HG02885 (cell line): ENCODE measurements around the gene PSORS1C1.
"Not testable (repeated sequence)": the region's sequence is repeated elsewhere in the genome, so short reads cannot be mapped to it uniquely, and the experiment has no call there.

Experiments
- ATAC-seq: cut with Tn5 transposase; IDR thresholded peaks from one replicate; pipeline ENCODE4 v1.9.1; 2021; ENCODE audit warnings: mild to moderate bottlenecking; ENCODE audit not compliant: unreplicated experiment, poor library complexity

The PSORS1C1 gene

DNA sequence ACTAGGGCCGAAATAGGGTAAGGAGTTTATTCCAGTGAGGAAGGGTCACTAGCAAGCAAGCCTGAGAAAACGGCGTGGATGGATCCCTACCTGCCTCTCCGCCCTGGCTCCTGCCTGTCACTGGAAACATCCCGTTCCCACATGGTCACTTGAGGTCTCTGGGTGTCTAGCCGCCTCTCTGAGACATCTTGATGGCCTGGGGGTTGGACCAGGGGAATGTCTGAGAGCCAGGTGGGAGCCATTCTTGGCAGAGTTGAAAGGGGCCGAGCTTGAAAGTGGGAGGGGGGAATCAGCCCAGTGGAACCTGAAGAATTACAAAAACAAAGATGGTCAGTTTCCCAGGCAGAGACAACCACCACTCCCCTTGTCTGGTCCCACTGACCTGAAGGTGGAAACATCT, 42.0 kb downstream of the PSORS1C1 start:
- no peak for ATAC-seq

DNA sequence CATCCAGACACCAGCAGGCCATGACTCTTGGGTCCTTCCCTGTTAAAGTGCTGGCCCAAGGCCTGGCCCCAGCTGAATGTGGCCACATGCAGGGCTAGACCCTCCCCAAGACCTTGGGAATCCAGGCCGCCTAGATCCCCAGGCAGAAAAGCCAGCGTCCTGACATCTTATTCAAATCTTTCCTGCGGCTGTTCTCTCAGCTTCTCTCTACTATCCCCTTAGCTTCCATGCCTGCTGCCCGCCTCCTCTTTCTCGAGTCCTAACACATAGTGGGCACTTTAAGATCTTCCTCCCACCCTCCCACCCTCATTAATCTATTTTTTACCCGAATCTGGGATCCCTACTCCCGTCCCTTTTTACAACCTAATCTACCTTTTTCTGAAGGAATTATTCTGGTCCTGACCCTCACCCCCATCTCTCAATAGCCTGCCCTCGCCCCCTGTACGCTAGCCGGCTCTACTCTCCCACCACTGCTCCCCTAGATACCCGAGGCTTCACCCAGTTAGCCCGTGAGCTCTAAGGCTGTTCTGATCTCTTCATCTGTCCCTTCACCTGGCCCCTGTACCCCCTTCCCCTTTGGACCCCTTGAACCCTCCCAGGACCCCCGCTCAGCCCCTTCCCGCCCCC, 43.0 kb downstream of the PSORS1C1 start, which contains the start of gene CCHCR1:
CCHCR1 (minus strand) TSS at position 290 of the 627 bp plus-strand sequence; CDS start at position 88, 202 bp downstream.
- no peak for ATAC-seq

DNA sequence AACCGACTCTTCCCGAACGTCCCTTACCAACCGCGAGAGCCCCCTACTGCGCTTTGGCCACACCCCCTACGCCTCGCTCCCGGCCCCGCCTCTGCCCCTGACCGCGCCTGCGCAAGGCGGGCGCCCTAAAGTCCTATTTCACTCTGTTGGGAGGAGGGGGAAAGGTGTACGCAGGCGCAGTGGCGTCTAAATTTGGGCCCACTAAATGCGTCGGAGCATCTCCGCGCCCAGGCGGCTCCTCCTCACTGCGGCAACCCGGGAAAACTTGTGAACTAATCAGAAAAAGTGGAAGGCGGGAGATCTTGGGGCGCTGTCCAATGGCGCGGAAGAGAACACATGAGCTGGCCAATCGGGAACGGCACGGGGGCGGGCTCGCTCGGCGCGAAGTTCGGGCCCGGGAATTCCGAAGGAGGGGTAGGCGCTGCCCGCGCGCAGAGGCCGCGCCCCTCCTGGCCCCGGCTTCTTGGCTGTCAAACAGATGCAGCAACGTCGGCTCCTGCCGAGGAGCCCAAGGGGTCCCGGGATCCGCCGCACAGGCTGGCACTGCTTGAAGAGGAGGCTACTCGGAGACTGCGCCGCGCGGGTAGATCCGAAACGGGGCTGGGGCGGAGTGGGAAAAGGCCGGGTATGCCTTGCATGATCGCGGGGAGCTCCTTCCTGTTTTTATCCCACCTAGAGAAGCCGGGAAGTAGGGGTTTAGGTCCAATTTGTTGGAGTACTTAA, 43.7 kb downstream of the PSORS1C1 start, which contains the start of gene TCF19:
TCF19 (plus strand) TSS at position 450 of the 723 bp plus-strand sequence. CDS start 881 bp downstream, outside the sequence.
- peak; percentile 87 for ATAC-seq

- ATAC-seq = peak; percentile 1
These were observed 44.6 kb downstream of the PSORS1C1 start for GRCh38 chr6:31158863-31159855.

DNA sequence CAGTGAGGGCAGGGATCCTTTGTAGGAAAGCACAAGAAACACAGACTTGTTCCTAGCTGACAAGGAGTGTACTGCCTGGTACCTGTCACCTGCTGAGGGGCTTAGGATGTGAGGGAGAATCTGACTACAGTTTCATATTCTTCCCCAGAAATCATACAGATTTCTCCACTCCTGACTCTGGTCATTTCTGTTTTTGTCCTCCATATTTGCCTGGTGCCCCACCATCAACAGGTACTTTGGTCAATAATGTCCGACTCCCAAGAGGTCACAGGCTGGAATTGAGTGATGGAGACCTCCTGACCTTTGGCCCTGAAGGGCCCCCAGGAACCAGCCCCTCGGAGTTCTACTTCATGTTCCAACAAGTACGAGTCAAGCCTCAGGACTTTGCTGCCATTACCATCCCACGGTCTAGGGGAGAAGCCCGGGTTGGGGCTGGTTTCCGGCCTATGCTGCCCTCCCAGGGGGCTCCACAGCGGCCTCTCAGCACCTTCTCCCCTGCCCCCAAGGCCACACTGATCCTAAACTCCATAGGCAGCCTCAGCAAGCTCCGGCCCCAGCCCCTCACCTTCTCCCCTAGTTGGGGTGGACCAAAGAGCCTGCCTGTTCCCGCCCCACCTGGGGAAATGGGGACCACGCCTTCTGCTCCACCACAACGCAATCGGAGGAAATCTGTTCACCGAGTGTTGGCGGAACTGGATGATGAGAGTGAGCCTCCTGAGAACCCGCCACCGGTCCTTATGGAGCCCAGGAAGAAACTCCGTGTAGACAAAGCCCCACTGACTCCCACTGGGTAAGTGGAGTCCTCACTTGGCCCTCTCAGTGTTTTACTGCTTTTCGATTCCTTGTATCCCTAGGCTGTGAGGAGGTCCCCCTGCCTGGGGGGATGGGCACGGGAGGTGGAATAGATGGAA, 46.9 kb downstream of the PSORS1C1 start:
- ATAC-seq = no peak

DNA sequence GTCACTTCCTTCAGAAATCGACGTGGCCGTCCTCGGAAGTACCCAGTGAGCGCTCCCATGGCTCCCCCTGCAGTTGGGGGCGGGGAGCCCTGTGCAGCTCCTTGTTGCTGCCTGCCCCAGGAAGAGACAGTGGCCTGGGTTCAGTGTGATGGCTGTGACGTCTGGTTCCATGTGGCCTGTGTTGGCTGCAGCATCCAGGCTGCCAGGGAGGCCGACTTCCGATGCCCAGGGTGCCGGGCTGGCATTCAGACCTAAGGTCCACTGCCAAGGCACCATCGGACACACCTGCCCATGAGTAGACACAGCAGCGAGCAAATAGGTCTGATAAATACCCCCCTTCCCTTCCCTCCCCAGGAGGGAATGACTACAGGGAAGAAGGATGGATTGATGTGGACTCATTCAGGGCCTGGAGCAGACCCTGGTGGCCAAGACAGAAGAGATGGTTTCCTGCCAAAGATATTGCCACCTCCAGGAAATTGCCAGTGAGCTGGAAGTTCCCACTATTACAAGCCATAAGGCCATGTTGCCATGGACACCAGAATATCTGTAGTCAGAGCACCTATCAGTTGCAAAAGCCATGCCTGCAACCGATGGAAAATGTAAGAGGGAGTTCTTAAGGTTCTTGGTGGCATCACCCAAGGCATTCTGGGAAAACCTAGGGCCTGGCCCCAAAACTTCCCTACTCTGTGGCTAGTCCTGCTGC, 48.0 kb downstream of the PSORS1C1 start:
- ATAC-seq = no peak

DNA sequence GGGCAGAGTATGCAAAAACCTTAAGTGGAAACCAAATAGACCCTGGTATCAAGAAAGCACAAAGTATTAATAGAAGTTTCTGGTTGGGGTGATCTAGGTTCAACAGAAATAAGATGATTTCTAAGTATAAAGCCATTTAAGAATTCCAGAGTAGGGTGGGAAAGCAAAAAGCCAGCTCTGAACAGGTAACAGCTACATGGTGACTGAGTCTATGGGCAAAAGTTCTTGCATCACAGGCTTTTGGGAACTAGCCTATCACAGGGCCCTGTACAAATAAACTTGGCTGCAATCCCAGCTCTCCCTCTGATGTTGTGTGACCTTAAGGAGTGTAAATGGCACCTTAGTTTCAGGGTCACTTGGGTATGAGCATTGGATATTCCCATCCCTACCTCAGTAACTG, 49.3 kb downstream of the PSORS1C1 start:
- ATAC-seq = no peak

DNA sequence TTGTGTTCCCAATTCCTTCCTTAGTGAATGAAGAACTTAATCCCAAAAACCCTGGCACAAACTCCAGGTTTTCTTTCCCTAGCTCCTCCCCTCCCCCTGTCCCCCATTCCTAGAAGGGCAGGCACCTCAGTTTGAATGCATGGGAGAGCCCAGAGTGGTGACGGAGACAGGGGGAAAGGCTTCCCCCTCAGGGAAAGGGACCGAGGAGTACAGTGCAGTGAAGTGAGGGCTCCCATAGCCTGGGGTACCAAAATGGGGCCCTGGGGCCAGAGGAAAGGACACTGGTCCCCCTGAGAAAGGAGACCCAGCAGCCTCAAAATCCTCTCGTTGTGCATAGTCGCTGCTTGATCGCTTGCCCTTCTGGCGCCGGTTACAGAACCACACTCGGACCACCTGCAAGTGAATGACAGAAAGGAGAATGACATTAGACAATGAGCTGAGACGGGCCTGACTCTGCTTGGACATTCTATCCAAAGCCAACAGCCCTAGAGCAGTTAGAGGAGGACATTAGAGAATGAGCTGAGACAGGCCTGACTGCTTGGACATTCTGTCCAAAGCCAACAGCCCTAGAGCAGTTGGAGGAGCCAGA, 50.0 kb downstream of the PSORS1C1 start:
- peak; percentile 15 for ATAC-seq

DNA sequence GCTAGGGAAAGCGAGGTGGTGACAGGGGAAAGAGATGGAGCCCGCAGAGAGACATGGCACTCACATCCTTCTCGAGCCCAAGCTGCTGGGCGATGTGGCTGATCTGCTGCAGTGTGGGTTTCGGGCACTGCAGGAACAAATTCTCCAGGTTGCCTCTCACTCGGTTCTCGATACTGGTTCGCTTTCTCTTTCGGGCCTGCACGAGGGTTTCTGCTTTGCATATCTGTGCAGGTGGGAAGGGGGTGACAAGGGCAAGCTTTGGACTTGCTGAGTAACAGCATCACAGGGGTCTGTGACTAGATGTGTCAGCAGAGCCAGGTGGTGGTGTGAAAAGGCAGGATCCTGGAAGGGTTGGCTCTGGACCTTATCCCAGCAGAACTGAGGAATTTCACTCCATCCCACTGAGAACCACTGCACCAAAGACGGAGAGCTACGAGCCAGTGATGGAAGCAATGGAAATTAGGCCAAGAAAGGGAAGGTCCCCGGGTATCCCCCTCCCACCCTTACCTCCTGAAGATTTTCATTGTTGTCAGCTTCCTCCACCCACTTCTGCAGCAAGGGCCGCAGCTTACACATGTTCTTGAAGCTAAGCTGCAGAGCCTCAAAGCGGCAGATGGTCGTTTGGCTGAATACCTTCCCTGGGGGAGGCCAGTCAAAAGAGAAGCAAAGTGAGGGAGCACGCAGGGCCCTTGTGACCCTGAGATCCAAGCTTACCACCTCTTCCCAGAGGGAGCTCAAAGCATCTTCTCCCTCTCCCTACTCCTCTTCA, 50.6 kb downstream of the PSORS1C1 start:
- ATAC-seq = peak; percentile 85

GRCh38 chr6:31165986-31166385, 51.4 kb downstream of the PSORS1C1 start:
- ATAC-seq = no peak

DNA sequence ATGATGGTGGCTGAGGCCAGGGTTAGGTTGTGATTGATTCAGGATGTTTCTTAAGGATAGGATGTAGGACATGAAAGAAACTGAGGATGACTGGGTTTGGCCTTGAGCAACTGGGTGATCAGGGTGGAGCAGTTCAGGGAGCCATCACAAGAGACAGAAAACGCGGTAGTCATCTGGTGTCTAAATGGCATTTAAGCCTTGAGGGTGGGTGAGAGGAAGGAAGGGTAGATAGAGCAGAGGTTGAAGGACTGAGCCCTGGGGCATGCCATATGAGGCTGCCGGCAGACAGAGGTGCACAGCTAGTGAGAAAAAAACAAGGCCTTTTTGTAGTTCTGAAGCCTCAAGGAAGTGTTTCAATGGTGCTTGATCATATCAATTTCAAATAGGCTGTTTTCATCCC, 54.0 kb downstream of the PSORS1C1 start:
- ATAC-seq = no peak

DNA sequence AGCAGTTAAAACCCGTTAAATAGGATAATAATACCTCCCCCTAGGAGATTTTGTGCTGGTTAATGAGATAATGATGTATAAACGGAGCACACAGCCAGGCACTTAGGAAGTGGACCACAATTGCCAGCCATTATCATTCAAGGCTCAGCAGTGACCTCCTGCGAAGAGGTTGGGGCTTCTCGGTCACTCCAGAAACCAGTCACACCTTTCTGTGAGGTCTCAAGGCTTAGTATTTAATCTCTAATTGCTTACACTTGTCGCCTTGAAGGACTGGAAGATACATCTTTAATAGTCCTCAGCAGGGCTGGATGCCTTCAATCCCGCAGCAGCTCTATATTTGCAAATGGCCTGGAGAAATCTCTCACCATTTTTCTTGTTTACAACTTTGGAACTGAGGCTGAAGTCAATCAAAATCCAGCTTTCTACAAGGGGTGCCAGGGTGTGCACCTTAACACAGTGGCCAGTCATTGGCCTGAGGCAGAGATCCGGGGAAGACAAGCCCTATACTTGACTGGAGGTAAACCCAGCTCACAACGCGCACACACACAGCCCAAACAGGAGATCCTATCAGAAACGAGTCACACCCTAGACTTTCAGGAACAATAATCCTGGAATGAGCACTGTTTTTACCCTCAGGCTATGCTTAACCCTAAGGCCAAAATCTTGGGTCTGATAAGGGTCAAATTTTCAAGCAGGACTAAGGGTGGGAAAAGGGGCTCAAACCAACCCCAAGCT, 54.7 kb downstream of the PSORS1C1 start:
- no peak for ATAC-seq

GRCh38 chr6:31169858-31170599, 55.4 kb downstream of the PSORS1C1 start:
- ATAC-seq = not testable (repeated sequence)

- ATAC-seq = no peak
These were observed 55.9 kb downstream of the PSORS1C1 start, which contains the start of gene POU5F1 for GRCh38 chr6:31170600-31170881. TSS of gene POU5F1 (minus strand) at chr6:31170682. CDS start at chr6:31170620, 62 bp downstream.

DNA sequence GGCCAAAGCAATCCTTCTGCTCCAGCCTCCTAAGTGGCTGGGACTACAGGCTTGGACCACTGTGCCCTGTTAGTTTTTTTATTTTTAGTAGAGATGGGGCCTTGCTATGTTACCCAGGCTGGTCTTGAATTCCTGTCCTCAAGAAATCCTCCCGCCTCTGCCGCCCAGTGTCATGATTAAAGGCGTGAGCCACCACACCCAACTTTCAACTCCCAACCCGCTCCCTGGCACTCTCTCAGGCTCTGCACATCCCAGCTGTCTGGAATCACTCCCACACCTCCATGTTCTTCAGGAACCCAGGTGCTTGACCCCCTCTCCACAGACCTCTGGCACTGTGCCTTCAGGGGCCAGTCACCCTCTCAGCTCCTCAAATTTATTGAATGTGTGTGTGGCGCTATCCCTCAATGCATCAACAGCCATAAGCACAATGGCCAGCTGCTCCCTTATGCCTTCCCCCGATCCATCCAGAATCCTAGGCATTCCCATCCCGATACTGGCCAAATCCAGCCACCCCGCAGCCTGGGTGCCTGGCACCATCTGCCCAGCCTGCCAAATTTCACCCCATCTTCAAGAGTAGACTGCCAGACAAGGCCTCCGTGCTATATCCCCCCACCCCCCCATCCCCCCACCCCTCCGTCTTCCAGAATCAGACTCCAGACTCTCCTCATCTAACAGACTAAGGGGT, 56.5 kb downstream of the PSORS1C1 start:
- no peak for ATAC-seq
